Dorsolateral prefrontal cortex (tissue), 118 donors: ENCODE data around the gene CT47A1. TPM values are rescaled to one million over a fixed set of nuclear protein-coding genes. Genes with fewer than 3 reads are reported as not detected.

Experiments
- total RNA-seq, 120 experiments: library from RNA; stranded (reverse); gene quantifications; one replicate each; pipeline versions ENCODE4 v1.2.3 to v1.2.4, GENCODE V29; 2022

The CT47A1 gene
- total RNA-seq, 120 experiments from 2014 or later, result not detected

Other genes starting within 250 kb of the CT47A1 start
- not detected for gene CT47B1, start 109.9 kb downstream of the CT47A1 start, total RNA-seq
- gene CT47A11, start 48.6 kb downstream of the CT47A1 start, total RNA-seq, result not detected
- gene CT47A10, start 43.7 kb downstream of the CT47A1 start, total RNA-seq, result not detected
- not detected for gene CT47A9, start 38.9 kb downstream of the CT47A1 start, total RNA-seq
- gene CT47A8, start 34.0 kb downstream of the CT47A1 start, total RNA-seq, result not detected
- not detected for gene CT47A7, start 29.2 kb downstream of the CT47A1 start, total RNA-seq
- not detected for gene CT47A6, start 24.3 kb downstream of the CT47A1 start, total RNA-seq
- not detected for gene CT47A5, start 19.4 kb downstream of the CT47A1 start, total RNA-seq
- not detected for gene CT47A4, start 14.6 kb downstream of the CT47A1 start, total RNA-seq
- gene CT47A3, start 9.7 kb downstream of the CT47A1 start, total RNA-seq, result not detected
- not detected for gene CT47A2, start 4.8 kb downstream of the CT47A1 start, total RNA-seq
- 10 to 100 TPM in 2 of 120 experiments, 1 to 10 TPM in 118; 2.7 to 10.8 (median 6.4) TPM for gene GLUD2, start 61.9 kb upstream of the CT47A1 start, total RNA-seq